Stimulated activated CD8-positive, alpha-beta memory T cell treated with anti-CD3 and anti-CD28 coated beads, Interleukin-4, amount 100 ng/mL, for 24 hours (primary cell): ENCODE results near the gene CSTB.
A peak's percentile ranks its signal among the peaks of the same experiment; 100 is the strongest.

Experiments used
- DNase-seq: peaks from one replicate; pipeline ENCODE4 v3.0.0-alpha.2; 2020; ENCODE audit warnings: low read depth

CSTB gene

DNA sequence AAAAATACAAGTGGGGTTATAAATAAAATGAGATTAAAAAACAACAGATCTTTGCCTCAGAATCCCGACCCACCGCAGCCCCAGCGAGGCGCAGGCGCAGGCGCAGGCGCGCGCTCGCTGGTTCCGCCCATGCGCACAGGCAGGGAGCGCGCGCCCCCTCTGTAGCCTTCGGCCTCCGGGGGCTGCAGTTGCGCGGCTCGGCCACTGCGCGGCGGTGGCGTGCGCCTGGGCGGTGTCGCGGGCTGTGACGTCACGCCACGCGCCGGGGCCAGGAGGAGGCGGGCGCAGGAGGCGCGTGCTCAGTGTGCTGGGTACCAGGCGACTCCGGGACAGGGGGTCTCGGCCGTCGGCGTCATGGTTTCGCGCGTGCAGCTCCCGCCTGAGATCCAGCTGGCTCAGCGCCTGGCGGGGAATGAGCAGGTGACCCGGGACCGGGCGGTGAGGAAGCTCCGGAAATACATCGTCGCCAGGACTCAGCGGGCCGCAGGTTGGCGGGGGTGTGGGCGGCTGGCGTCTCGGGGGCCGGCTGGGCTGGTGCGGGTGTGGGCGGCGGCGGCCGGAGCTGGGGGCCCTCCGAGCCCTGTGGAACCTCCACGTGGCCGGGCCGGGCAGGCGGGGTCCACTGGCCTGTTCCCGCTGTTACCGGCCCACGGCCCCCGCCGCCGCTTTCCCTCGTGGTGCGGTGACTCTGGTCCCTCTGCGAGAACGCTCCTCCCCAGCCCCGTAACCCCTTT is 13.3 kb upstream of the CSTB start, which contains the start of gene RRP1:
TSS of gene RRP1 (plus strand) at position 302 of the 734 bp plus-strand sequence. CDS start at position 355, 53 bp downstream.
- DNase-seq = peak; percentile 89

DNA sequence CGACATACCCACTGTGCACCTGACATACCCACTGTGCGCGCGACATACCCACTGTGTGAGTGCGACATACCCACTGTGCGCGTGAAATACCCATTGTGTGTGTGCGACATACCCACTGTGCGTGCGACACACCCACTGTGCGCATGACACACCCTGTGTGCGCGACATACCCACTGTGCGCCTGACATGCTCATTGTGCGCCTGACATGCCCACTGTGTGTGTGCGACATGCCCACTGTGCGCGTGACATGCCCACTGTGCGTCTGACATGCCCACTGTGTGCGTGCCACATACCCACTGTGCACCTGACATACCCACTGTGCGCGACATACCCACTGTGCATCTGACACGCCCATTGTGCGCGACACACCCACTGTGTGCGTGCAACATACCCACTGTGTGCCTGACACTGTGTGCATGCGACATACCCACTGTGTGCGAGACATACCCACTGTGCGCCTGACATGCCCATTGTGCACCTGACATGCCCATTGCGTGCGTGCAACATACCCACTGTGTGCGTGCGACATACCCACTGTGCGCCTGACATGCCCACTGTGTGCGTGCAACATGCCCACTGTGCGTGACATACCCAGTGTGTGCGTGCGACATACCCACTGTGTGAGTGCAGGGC is 10.8 kb upstream of the CSTB start:
- no peak for DNase-seq

- no peak for DNase-seq
Measured at GRCh38 chr21:43786300-43786806, 10.2 kb upstream of the CSTB start.

DNA sequence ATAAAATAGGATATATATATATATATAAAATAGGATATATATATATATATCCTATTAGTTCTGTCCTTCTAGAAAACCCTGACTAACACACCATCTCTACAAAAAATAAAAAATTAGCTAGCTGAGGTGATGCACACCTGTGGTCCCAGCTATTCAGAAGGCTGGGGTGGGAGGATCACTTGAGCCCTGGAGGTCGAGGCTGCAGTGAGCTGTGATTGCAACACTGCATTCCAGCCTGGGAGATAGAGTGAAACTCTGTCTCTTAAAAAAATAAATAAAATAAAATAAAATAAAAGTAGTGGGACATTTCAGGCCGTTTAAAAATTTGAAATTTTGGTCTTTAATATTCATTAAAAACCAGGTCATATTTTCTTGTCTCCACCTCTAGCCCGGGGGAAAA is 9.0 kb upstream of the CSTB start:
- DNase-seq = no peak

DNA sequence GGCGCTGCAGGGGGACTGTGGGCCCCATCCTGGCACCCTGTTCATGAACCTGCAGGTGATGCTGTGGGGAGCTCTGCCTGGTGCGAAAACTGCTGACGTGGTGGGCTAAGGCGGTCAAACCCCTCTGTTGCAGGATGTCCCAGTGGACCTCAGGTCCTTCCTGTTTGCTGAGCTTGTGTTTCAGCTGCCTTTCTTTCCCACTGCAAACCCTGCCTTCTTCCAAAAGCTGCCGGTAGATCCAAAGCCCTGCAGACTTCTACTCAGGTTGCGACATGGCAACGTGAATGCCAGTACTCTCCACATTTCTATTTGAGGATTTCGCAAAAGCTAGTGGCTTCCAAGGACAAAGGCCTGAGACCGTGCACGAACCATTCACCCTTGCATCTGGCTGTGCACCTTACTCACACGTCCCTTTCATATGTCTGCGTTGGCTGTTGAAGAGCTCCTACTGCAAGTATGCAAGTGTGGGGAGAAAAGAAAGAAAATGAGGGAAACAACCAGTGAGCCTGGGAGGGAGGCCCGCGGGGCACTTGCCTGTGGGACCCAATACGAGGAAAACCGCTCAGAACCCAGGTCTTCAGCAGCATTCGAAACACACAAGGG is 7.1 kb upstream of the CSTB start:
- no peak for DNase-seq

DNA sequence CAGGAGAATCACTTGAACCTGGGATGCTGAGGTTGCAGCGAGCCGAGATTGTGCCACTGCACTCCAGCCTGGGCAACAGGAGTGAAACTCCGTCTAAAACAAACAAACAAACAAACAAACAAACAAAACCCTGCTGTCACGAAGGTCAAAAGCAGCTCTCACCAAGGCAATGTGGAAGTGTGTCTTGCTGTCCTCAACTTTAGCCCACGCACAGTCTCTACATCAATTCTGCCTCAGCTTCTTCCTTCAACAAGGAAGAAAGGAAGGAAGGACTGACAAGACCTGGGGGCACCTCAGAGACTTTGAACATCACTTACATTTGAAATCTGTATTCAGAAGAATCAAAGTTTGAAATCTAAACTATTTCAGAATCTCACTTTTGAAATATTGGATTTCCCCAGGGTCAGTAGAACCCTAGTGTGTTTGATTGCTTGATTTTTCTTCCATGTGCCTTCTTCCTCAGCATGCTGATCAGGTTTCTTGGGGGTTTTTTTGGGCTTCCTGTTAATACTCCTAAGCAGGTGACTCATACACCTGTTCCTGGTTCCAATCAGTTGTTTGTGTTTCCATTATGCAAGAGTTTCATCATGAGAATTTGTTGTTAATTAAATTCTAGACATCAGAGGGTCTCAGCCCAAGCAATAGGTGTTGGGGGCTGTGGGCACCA is 6.5 kb upstream of the CSTB start:
- no peak for DNase-seq

- DNase-seq = no peak
Measured at GRCh38 chr21:43781846-43782245, 5.7 kb upstream of the CSTB start.

DNA sequence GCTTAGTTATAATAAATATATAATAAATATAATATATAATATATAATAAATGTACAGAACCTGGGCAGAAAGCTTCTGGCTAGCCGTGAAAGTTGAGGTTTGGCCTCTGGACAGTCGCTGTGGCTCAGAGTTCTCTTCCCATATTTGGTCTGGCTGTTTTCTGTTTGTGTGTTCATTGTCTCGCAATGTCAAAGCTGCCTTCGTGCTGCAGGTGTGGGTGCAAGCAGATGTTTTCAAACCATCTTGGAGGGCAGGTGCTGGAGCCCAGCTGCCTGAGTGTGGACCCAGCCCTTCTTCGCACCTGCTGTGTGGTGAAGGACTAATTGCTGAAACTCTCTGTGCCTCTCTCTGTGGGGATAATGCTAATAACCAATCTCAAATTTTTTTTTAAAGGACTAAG is 3.6 kb upstream of the CSTB start:
- DNase-seq = no peak

DNA sequence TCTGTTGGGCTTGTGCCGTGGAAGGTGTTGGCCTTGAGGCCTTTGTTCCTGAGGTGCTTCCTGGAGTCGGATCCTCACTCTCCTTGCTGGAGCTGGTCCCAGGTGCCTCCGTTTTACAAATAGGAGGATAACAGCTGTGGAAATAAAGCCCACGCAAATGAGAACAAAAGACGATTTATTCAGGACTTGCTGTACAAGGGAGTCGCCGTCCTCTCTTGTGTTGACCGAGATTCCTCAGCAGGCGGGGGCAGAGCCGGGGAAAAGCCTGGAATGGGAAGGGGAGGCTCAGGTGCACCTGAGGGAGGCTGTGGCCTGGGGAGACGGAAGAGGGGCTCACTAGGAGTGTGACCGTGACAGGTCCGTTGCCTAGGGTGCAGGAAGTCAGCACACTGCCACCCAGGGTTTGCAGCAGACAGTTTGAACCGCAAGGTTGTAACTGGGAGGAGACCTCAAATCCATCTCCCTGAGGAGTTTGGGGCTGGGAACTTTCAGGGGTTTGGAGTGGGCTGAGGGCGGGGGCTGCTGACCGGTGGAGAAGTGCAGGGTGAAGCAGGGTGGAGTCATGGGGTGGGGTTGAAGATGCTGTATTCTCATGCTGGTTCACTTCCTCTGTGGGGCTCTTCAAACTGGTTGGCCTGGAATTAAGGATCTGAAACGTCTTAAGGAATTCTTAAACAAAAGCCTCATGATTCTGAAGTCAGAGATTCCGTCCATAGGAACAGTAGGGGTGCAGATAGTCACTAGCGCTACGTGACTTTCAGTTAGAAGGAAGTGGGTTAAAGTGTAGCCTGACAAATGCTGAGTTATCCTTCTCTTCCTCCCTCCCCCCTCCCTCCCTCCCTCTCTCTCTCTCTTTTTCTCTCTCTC is 2.6 kb upstream of the CSTB start:
- DNase-seq = no peak

GRCh38 chr21:43777953-43778352 is 1.8 kb upstream of the CSTB start:
- no peak for DNase-seq

GRCh38 chr21:43775190-43775589 is 918 bp downstream of the CSTB start:
- no peak for DNase-seq

GRCh38 chr21:43774163-43774562 is 1.9 kb downstream of the CSTB start:
- DNase-seq = no peak

GRCh38 chr21:43772425-43772821 is 3.7 kb downstream of the CSTB start:
- no peak for DNase-seq

DNA sequence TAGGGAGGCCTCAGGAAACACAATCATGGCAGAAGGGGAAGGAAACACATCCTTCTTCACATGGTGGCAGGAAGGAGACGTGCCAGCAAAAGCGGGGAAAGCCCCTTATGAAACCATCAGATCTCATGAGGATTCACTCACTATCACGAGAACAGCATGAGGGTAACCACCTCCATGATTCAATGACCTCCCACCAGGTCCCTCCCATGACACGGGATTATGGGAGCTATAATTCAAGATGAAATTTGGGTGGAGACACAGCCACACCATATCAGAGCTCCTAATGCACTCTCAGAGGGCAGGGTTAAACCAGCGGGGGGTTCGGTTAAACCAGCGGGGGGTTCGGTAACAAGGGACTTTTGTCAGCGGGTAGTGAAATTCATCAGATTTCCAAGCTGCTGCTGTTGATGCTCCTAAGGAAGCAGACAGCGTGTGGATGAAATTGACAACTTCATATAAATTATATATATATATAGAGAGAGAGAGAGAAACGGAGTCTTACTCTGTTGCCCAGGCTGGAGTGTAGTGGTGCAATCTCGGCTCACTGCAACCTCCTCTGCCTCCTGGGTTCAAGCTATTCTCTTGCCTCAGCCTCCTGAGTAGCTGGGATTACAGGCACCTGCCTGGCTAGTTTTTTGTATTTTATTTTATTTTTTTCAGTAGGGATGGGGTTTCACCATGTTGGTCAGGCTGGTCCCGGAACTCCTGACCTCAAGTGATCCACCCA is 4.2 kb downstream of the CSTB start:
- DNase-seq = no peak

- no peak for DNase-seq
Measured at GRCh38 chr21:43771199-43771675, 4.9 kb downstream of the CSTB start.

GRCh38 chr21:43770066-43770655 is 5.9 kb downstream of the CSTB start:
- no peak for DNase-seq

- no peak for DNase-seq
Measured at GRCh38 chr21:43769325-43769958, 6.7 kb downstream of the CSTB start.

DNA sequence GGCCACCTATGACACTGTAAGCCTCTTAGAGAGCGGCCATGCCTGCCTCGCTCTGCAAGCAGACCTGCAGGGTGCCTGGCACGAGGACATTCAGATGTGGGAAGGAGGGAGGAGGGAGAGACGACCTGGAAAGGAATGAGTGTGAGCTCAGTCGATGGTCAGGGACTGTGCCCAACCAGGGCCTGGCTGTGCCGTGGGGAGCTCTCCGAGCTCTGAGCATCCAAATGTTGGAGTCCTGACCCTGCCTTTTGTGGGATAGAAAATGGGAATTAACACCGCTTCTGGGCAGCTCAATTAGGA is 7.3 kb downstream of the CSTB start:
- no peak for DNase-seq

- no peak for DNase-seq
Measured at GRCh38 chr21:43767984-43768867, 7.9 kb downstream of the CSTB start.
